Left colon (tissue), 2 donors: ENCODE data around the gene LYZL1. TPM values are rescaled to one million over a fixed set of nuclear protein-coding genes. Genes with fewer than 3 reads are reported as not detected.
"Not testable (repeated sequence)": the region's sequence is repeated elsewhere in the genome, so short reads cannot be mapped to it uniquely, and the experiment has no call there.

Experiments used
- ATAC-seq: fragments of 200-7000 bp; cut with Tn5 transposase; one replicate; pipeline ENCODE4 v1.9.1; 2020; ENCODE audit warnings: mild to moderate bottlenecking, moderate library complexity
- DNase-seq, 2 donors: peaks; one replicate each; pipeline ENCODE4 v3.0.0-alpha.2; 2020
- intact Hi-C, 2 donors: fragments of 100-400 bp; cut with DNase I in 1 of 2; cut with micrococcal nuclease in 1 of 2; formaldehyde crosslinking; loops; one replicate each; pipeline versions ENCODE4 v1.11.2 to v1.14.0; 2022; cut with DNase I, micrococcal nuclease
- total RNA-seq, 2 donors: library from RNA; stranded (reverse); fragmentation: NEBNext Ultra II Directional; extraction: Animal tissue kit (Norgen Biotek cat#: 25700); gene quantifications; one replicate each; pipeline ENCODE4 v1.2.1, GENCODE V29; 2021
- donor health status: DM: no; HTN: no; CAD: no.
- donor health status: DM: yes; HTN: yes; CAD: no.

The LYZL1 gene
- total RNA-seq, 2 donors from 2014 or later: not detected

GRCh38 chr10:29321656-29322055, 32.8 kb downstream of the LYZL1 start:
- intact Hi-C loops: no loop called here
- ATAC-seq (no peak), DNase-seq (no peak)

DNA sequence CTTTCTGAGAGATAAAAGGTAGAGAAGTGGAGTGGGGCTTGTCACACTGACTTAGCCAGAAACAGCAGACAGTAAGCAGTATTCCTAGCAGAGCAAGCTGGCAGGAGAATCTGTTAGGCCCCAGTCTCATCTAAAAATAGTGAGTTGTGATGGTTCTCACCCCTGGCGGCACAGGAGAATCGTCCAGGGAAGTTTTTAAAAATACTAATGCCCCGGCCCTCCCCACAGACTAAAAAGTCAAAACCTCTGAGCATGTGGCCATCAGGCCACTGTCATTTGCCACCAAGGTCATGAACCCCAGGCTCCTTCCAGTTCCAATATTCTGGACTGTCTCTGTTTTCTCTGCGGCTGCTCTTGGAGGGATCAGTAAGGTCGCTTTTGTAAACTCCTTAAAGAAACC, 34.0 kb downstream of the LYZL1 start:
- intact Hi-C loops: no loop called here
- ATAC-seq (no peak), DNase-seq (no peak)

GRCh38 chr10:29323367-29323766, 34.5 kb downstream of the LYZL1 start:
- ATAC-seq (no peak), DNase-seq (no peak)

DNA sequence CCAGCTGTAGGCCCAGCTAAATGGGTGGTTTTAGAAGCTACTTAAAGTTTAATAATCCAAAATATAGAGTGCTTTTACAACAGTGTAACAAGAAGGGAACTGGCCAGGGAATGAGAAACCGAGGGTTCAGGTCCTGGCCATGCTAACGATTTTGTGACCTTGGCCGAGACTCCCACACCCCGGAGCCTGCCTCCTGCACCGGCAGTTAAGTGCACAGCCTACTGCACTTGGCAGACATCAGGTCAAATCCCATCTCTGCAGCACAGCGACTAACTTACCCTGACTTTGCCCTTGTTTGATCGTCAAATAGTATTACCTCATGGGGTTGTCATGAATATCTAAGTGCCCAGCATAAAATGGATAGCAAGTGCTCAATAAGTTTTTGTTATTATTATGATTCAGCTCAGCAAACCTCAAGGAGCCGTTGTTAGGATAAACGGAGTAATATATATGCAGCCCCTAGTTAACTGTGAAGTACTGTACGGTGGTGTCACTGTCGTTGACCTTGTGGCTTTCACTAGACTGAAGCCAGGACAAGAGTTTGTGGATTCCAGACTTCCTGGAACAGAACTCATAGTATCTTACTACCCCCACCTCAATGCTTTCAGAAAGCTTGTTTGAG, 35.5 kb downstream of the LYZL1 start:
- ATAC-seq (no peak), DNase-seq (no peak)
- intact Hi-C loops: no loop called here

More at GRCh38 chr10:29323367-29323766, 34.5 kb downstream of the LYZL1 start:
- intact Hi-C loops: no loop called here

- DNase-seq (no peak), ATAC-seq (no peak)
- intact Hi-C loops: no loop called here
Observed at GRCh38 chr10:29326299-29326698, 37.4 kb downstream of the LYZL1 start.

DNA sequence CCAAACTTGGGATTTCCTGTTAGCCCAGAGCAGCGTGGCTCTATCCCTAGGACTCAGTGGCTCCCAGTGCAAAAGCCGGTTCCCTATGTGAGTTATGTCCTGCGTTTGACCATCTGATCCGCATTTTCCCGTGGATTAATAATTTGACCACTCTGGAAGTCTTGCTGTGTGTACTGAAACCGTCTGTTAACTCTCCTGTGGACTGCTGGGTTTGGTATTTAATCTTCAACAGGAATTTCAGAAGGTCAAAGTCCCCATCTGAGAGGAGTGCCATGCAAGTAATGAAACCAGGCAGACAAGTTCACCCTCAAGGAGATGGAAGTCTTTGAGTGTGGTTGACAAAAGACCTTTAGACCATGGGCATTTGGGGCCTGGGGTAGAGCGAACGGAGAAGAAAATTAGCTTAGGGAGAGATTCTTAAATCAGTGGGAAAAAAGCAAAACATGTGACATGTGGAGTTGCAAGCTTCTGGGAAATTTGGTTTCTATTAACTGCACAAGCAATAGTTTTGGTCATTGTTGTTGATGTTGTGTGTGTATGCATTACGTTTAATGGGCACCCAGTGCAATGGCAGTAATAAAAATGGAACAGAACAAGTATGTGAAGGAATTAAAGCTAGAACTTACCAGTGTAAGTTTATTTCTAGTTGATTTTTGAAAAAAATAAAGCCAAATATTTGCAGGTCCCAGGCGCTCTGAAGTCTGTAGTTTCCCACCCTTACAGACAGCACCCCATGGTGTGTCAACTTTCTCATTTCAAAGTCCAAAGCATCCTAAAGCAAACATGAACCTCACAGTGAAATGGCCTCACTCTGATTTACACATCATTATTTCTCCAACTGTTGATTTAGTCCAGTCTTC, 38.2 kb downstream of the LYZL1 start:
- intact Hi-C loops: no loop called here
- no peak for DNase-seq
- no peak for ATAC-seq

DNA sequence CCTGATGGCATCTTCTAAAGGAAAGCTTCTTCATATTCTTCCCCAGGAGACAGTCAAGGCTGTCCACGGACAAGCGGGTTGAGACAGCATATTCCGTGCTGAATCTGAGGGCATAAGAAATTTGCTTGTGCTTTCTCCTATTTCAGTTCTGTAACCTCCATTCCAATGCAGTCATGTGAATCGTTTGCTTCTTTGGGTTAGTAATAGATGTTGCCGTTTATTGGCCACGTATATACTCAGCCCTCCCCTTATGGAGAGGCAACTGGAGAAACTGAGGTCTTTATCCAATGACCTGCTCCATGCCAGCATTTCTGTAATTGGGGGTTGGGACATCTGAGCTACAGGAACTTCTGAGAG, 38.9 kb downstream of the LYZL1 start:
- DNase-seq (no peak), ATAC-seq (no peak)
- intact Hi-C loops: no loop called here

GRCh38 chr10:29328983-29329382, 40.1 kb downstream of the LYZL1 start:
- intact Hi-C loops: no loop called here
- ATAC-seq (no peak), DNase-seq (no peak)

DNA sequence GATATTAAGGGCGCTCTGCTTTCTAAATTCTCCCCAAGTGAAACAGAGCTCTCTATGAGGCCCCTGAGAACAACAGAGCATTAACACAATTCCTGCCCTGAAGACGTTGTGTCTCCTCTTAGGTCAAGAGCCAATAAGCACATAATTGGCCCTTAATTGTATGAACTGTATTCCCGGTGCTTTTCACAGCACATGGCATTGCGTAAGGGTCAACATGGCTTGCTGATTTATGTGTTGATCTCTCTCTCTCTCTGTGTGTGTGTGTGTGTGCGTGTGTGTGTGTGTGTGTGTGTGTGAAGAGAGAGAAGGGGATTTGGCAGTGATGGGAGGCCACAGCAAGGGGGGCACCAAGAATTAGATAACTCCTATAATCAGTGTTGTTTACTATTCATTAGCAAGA, 40.5 kb downstream of the LYZL1 start:
- DNase-seq: no peak
- ATAC-seq: no peak
- intact Hi-C loops: no loop called here

- intact Hi-C loops: no loop called here
- ATAC-seq (no peak), DNase-seq (no peak)
Observed at GRCh38 chr10:29332061-29332760, 43.3 kb downstream of the LYZL1 start.

DNA sequence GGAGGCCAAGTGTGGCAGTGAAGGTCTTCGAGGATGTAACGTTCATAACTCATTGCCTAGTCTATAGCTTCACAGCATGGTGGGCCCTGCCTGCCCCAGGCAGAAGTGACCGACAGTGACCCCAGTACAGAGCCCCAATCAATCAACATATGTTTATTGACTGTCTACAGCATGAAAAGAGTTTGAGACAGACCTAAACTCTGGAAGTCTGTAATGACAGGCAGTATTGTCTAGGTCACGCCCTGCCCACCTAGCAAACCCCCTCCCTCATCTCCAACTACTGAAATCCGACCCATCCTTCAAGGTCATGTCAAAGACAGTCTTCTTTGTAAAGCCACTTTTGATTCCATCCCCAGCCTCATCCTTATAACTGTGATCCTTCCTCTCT, 43.9 kb downstream of the LYZL1 start:
- intact Hi-C loops: no loop called here
- DNase-seq: no peak
- no peak for ATAC-seq

DNA sequence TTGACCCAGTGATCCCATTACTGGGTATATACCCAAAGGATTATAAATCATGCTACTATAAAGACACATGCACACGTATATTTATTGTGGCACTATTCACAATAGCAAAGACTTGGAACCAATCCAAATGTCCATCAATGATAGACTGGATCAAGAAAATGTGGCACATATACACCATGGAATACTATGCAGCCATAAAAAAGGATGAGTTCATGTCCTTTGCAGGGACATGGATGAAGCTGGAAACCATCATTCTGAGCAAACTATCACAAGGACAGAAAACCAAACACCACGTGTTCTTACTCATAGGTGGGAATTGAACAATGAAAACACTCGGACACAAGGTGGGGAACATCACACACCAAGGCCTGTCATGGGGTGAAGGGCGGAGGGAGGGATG, 48.7 kb downstream of the LYZL1 start:
- DNase-seq, ATAC-seq, intact Hi-C loops: not testable (repeated sequence)

DNA sequence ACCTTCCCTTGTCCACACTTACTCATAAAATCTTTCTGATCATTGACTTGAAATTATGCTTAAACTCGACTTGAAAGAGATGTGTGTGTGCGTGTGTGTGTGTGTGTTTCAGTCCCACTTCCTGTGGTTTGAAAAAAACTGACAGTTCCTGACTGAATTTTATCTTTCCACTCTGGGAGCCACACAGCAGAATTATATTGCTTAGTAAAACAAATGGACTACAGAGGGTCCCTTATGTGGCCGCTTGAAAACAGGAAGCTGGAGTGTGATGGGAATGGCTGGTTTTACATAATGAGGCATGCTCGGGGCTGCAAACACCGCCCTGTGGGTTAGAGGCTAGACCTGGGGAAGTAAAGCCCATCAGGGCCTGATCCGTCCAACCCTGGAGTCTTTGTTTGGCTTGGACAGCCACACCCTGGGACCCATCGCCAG, 54.8 kb downstream of the LYZL1 start:
- ATAC-seq (no peak), DNase-seq (no peak)
- intact Hi-C loops: no loop called here

GRCh38 chr10:29344073-29344820, 55.4 kb downstream of the LYZL1 start:
- ATAC-seq: no peak
- intact Hi-C loops: no loop called here

GRCh38 chr10:29345144-29345909, 56.5 kb downstream of the LYZL1 start:
- intact Hi-C loops: no loop called here
- no peak for ATAC-seq
- DNase-seq: no peak

More at GRCh38 chr10:29344073-29344820, 55.4 kb downstream of the LYZL1 start:
- DNase-seq: no peak

DNA sequence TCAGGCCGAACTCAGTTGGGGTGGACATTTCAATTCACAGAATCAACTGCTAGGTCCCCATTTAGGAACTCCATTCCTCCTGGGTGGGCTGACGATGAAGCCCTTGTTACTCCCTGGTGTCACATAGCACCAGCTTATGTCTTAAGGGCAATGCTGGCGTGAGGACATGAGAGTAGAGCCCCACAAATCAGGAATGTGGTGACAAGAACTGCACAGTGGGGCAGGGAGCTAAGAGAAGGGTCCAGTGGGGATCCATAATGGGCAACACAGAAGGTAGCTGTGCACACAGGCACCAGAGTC, 57.0 kb downstream of the LYZL1 start:
- intact Hi-C loops: no loop called here
- DNase-seq: no peak
- ATAC-seq: no peak

DNA sequence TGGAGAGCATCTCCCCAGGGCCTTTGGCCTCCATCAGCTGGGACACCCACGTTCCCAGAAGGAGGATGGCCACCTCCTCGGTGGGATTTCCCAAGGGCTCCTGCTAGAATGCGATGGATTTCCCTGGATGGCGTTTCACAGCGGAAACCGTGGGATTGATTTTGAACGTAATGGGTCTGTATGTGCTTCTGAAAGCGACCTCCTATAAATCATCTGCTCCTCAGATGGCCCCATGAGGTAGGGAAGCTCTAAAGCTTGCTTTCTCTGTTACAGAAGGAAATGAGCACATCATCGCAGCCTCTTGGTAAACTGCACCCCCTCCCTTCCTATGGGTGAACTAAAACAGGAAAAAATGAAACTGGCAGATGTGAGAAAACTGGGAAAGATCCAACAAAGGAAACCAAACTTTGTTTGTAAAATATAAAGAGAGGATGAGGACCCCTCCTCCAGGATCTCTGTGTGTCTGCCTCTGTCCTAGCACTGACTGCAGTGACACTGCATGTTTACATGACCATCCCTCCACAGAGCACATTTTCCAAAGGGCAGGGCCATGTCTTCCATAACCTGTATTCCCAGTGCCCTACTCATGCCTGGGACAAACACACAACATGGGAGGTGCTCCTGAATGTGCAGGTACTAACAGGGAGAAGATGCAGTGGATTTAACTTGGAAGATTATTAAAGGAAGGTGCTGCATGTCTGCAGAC, 57.6 kb downstream of the LYZL1 start:
- ATAC-seq: no peak
- intact Hi-C loops: no loop called here
- DNase-seq: no peak

DNA sequence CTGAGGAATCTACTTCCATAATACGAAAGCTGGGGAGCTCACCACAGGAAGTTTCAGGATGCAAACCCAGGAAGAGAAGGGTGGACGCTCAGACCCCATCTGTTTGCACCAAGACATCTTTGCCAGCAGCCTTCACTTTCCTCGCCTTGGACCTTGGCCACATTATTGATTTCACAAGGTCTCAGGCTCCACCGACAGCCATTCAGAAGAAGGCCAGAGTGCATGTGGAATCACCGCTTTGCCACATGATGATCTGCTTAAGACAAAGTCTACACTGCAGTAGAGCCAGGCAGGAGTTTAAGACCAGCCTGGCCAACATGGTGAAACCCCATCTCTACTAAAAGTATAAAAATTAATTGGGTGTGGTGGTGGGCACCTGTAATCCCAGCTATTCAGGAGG, 60.0 kb downstream of the LYZL1 start:
- intact Hi-C loops: no loop called here
- no peak for DNase-seq
- ATAC-seq: no peak
